AML-193 (cell line): Measurements from ENCODE around the gene C5orf24.
"Not testable (repeated sequence)": the region's sequence is repeated elsewhere in the genome, so short reads cannot be mapped to it uniquely, and the experiment has no call there.

ENCODE experiments used
- DNase-seq, 2 experiments: peaks; one replicate each; lab custom pipeline; 2025; lab: John Stamatoyannopoulos, UW

Gene C5orf24

GRCh38 chr5:134845852-134846640 is at the start of gene C5orf24:
Gene C5orf24, plus strand, starts transcription at chr5:134845968. Its CDS starts 8,933 bp downstream, at chr5:134854901.
- peak; percentile 84 to 86 for DNase-seq

DNA sequence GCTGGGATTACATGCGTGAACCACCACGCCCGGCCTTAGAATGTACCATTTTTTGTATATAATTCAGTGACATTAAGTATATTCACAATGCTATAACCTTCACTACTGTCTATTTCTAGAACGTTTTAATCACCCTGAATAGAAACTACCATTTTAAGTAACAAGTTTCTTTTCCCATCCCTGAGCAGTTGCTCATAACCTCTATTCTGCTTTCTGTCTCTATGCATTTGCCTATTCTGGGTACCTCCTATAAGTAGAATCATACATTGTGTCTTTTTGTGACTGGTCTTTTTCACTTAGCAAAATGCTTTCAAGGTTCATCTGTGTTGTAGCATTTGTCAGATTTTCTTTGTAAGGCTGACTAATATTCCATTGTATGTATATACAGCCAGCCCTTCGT is 47.3 kb upstream of the C5orf24 start:
- no peak for DNase-seq

DNA sequence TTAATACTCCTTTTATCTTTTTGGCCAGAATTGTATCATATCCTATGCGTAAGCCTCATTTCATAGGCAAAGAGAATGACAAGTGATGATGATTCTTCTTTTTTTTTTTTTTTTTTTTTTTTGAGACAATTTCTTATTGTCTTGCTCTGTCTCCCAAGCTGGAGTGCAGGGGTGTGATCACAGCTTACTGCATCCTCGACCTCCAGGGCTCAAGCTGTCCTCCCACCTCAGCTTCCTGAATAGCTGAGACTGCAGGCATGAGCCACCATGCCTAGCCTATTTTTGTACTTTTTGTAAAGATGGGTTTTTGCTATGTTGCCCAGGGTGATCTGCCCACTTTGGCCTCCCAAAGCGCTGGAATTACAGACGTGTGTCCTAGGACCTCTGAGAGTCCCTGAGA is 41.9 kb upstream of the C5orf24 start:
- no peak for DNase-seq

DNA sequence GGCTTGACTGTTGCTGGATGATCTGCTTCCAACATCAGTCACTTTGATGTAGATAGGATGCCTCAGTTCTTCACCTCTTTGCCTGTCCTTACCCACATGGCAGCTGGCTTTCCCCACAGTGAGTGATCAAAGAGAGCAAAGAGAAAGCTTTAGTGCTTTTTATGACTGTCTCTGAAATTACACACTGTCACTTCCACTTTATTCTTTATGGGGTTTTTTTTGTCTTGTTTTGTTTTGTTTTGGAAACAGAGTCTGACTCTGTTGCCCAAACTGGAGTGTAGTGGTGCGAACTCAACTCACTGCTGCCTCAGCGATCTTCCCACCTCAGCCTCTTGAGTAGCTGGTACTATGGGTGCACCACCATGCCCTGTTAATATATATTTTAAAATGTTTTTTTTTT is 32.4 kb upstream of the C5orf24 start:
- DNase-seq: no peak

DNA sequence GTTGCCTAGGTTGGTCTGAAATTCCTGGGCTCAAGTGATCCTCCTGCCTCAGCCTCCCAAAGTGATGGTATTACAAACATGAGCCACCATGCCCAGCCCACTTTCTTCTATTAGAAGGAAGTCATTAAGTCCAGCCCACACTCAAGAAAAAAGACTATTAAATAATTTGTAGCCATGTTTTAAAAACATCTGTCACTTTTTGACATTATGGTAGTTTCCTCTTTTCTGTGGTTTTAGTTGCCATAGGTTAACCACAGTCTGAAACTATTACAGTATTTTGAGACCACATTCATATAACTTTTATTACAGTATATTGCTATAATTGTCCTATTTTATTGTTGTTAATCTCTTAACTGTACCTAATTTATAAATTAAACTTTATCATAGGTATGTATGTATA is 31.9 kb upstream of the C5orf24 start:
- DNase-seq: peak; percentile 75 to 88

- no peak for DNase-seq
These were observed 28.8 kb upstream of the C5orf24 start for GRCh38 chr5:134817006-134817405.

DNA sequence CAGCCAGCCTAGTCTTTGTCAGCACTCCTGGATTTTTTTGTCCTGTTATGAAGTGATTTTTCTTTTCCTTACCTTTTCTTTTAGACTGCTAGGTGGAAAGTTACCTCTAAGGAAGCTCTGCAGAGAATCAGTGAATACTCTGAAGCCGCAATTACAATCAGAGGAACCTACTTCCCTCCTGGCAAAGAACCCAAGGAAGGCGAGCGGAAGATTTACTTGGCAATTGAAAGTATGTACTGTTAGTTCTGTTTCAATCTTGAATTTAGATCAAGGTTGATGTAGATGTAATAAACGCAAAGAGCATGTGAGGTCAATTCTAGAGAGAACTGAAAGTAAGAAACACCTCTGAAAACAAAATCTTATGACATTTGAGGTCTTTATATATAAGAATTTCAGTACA is 27.0 kb upstream of the C5orf24 start:
- DNase-seq: no peak

- no peak for DNase-seq
These were observed 26.3 kb upstream of the C5orf24 start for GRCh38 chr5:134819407-134819963.

DNA sequence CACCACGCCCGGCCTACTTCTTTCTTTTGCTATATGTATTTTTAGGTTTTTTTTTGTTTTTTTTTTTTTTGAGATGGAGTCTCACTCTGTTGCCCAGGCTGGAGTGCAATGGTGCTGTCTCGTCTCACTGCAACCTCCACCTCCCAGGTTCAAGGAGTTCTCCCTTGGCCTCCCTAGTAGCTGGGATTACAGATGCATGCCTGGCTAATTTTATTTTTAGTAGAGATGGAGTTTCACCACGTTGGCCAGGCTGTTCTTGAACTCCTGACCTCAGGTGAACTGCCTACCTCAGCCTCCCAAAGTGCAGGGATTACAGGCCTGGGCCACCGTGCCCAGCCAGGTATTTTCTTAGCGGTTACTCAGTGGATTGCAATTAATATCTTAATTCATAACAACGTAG is 23.9 kb upstream of the C5orf24 start:
- DNase-seq: no peak

DNA sequence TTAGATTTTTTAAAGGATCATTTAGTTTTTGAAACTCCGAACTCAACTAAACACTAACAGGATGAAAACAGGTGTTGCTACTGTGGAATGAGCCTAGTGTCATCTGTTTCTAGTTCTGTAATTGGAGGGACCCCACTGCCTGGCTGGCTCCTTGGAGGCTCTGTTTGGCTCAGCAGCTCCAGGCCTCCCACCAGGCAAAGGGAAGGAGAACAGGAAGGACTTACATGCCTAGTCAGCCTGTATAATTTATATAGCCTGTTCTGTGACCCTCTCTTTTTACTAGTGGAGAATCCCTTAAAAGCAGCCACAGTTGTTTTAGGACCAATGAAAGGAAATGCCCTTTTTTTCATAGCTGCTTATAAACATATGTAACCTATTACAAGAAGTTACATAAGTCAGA is 21.1 kb upstream of the C5orf24 start:
- DNase-seq: no peak

GRCh38 chr5:134825212-134825611 is 20.6 kb upstream of the C5orf24 start:
- DNase-seq: no peak

DNA sequence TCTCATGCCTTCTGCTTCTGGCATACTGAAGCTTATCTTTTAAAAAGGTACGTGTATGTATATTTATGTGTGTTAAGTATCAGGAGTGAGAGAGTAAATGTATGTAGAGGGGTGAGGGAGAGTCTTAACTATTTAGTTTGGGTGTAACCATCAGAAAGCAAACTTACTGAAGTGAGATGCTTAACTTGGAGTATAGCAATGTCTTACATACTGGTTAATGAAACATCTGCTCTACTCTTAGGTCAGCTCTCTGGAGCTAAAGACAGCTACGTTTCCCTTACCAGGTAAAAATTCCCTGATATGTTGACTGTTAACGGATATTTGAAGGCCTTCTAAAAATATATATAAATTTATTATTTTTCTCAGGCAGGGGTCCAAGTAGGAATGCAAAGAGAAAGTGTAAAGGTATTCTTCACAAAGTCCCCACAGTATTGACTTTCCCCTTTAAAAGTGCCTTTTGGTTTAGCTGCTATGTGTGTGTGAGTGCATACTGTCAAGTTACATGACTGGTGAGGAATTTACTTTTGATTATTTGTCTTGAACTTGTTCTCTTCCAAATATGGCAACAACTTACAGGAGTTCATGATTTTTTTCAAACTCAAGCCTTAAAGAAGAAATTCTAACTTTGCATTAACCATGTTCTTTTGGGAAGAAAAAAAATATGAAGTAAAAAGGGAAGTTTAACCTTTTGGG is 12.3 kb upstream of the C5orf24 start:
- no peak for DNase-seq

- DNase-seq: no peak
These were observed 10.1 kb upstream of the C5orf24 start for GRCh38 chr5:134835623-134836022.

- DNase-seq: no peak
These were observed 8.1 kb upstream of the C5orf24 start for GRCh38 chr5:134837530-134838181.

DNA sequence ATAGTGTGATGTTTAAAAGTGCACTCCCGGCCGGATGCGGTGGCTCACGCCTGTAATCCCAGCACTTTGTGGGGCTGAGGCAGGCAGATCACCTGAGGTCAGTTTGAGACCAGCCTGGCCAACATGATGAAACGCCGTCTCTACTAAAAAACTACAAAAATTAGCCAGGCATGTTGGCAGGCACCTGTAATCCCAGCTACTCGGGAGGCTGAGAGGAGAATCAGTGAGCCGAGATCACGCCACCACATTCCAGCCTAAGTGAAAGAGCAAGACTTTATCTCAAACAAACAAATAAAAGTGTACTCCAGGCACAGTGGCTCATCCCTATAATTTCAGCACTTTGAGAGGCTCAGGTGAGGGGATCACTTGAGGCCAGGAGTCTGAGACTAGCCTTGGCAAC is 7.4 kb upstream of the C5orf24 start:
- DNase-seq: not testable (repeated sequence)

DNA sequence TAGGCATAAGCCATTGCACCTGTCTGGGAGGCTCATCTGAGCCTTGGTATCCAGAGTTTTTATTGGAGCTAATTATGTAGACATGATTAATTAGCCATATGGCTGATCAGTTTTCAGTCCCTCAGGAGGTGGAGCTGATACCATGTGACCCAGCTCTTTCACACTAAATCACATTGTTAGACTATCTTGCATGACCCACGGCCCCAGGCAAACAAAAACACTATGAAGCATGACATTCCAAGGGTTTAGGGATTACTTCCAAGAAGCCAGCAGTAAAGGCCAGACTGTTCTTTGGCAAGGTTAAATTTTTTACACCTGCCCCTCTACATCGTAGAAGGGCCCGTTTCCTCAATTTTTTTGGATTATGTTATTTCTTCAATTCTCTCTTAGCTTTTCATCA is 5.0 kb upstream of the C5orf24 start:
- no peak for DNase-seq

- no peak for DNase-seq
These were observed 1.5 kb upstream of the C5orf24 start for GRCh38 chr5:134844252-134844651.

GRCh38 chr5:134845335-134845851 is 375 bp upstream of the C5orf24 start:
- no peak for DNase-seq

DNA sequence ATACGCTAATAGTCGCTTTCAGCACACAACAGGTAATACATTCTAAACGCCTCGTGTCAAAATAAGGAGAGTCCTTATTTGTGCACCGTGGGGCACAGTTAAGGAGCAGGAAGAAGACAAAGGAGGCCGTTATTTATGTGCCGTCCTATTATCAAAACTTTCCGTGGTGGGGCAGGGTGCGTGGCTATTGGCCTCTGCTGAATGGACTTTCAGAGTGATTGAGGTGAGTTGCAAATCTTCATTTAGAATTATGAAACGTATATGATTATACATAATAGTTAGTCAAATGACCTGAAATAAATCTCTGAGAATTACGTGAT is 833 bp downstream of the C5orf24 start:
- DNase-seq: no peak

DNA sequence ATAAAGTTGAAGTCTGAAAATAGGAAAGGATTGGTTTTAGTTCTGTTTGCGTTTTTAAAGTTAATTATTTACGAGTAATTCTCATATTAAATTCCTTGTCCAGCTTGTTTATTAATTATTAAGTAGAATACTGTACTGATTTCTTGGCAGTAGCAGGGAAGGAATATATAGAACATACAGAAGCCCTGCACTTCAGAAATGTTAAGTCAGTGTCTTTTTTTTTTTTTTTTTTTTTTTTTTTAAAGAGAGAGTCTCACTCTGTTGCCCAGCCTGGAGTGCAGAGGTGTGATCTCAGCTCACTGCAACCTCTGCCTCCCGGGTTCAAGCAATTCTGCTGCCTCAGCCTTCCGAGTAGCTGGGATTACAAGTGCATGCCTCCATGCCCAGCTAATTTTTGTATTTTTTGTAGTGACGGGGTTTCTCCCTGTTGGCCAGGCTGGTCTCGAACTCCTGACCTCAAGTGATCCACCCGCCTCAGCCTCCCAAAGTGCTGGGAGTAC is 3.7 kb downstream of the C5orf24 start:
- DNase-seq: not testable (repeated sequence)

- peak; percentile 44 to 52 for DNase-seq
These were observed 5.6 kb downstream of the C5orf24 start for GRCh38 chr5:134851307-134851923.

DNA sequence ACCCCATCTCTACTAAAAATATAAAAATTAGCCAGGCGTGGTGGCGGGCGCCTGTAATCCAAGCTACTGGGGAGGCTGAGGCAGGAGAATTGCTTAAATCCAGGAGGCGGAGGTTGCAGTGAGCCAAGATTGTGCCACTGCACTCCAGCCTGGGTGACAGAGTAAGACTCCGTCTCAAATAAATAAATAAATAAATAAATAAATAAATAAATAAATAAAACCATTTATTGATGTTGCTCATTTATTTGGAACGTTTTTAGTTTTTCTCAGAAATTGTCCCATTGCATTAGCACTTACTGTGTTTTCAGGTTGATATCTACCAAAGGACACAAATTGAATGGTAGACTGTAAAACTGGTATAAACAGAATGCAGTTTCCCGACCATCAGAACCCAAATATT is 10.7 kb downstream of the C5orf24 start:
- not testable (repeated sequence) for DNase-seq
